Measurements from ENCODE around the gene HS6ST3.

The HS6ST3 gene

DNA sequence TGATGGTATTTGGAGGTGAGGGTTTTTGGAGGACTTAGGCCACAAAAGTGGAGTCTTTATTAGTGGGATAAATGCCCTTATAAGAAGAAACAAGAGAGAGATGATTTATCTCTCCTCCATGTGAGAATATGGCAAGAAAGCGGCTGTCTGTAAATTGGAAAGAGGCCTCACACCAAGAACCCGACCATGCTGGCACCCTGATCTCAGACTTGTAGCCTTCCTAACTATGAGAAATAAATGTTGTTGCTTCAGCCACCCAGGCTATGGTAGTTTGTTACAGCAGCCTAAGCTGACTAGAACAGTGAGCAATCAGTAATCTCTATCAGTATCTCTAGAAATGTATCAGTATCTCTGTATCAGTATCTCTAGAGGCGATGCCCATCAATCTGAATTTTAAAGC, 617.2 kb downstream of the HS6ST3 start:
- Histone ChIP-seq H3K27me3 (ENCODE audit: insufficient read depth, poor library complexity, severe bottlenecking) (no peaks in the 10 kb centered on the region), H3K4me3 (ENCODE audit: severe bottlenecking) (no peak overlapping the region)

DNA sequence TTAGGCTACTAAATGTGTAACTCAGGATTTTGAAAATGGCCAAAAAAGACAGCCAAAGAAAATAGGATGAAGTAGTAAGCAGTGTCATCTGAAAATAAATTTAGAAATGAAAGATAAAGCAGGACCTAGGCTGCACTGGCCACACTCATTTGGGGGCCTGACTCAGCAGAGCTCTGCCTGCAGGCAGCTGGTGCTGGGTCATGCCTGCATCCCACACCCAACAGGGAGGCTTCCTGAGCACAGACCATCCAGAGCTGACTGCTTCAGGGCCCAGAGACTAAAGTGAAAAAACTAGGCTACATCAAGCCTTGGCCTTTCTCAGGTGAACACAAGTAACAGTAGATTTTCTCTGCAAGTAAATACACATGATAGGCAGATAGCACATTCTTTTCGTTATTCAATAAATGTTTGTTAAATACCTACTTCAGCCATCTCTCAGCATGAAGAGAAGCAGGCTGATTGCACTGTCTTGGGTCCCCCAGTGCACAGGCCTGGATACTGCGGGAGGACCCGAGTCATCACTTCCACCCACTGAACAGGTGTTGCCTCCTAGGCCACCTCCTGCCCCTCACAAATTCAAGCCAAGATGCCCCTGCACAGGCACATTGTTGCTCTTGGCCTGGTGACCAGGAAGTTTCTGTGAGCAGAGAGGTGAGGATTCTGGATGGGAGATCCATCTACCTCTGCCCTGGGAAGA, 620.4 kb downstream of the HS6ST3 start:
- no peak overlapping the region for H3K4me3 ChIP-seq (ENCODE audit: severe bottlenecking)
- no peak overlapping the region for H3K27ac ChIP-seq (ENCODE audit: poor library complexity, severe bottlenecking)
- no peak for ATAC-seq (ENCODE audit: low read depth)
- H3K9me3 ChIP-seq (ENCODE audit: severe bottlenecking): no peaks in the 10 kb centered on the region
- no peaks in the 10 kb centered on the region for H3K36me3 ChIP-seq (ENCODE audit: low read depth)
- DNase-seq (ENCODE audit: low spot score): no peak
- TF ChIP-seq CTCF (IDR thresholded peaks at IDR 0.05; ENCODE audit: poor library complexity, severe bottlenecking): no peak
- H3K27me3 ChIP-seq (ENCODE audit: insufficient read depth, poor library complexity, severe bottlenecking): no peaks in the 10 kb centered on the region
- H3K4me1 ChIP-seq (ENCODE audit: insufficient read depth, poor library complexity, severe bottlenecking): no peaks in the 10 kb centered on the region

More for the DNA sequence above, 617.2 kb downstream of the HS6ST3 start:
- no peak for TF ChIP-seq CTCF (IDR thresholded peaks at IDR 0.05; ENCODE audit: poor library complexity, severe bottlenecking)
- Histone ChIP-seq H3K9me3 (ENCODE audit: severe bottlenecking) (no peaks in the 10 kb centered on the region), H3K4me1 (ENCODE audit: insufficient read depth, poor library complexity, severe bottlenecking) (no peaks in the 10 kb centered on the region), H3K36me3 (ENCODE audit: low read depth) (no peaks in the 10 kb centered on the region), H3K27ac (ENCODE audit: poor library complexity, severe bottlenecking) (no peak overlapping the region)
- ATAC-seq (ENCODE audit: low read depth) (no peak), DNase-seq (ENCODE audit: low spot score) (no peak)

DNA sequence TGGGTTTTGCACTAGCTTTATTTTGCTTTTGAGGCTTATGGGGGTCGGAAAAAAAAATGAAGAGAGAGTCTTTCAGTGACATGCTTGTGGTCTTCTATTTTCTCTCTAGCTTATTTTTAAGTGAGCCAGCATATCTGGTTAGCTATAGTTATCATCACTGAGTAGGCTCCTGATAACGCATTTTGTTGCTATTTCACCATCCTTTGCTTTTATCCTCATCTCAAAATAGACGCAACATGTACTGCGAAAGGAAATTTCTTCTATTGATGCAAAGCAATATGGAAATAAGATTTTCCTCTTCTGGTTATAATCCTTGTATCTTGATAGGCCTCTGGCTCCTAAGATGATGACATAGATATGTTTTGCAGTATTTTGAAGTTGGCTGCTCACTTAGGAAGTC, 630.5 kb downstream of the HS6ST3 start:
- Histone ChIP-seq H3K27me3 (ENCODE audit: insufficient read depth, poor library complexity, severe bottlenecking) (no peaks in the 10 kb centered on the region), H3K27ac (ENCODE audit: poor library complexity, severe bottlenecking) (no peak overlapping the region), H3K4me1 (ENCODE audit: insufficient read depth, poor library complexity, severe bottlenecking) (no peaks in the 10 kb centered on the region), H3K36me3 (ENCODE audit: low read depth) (no peaks in the 10 kb centered on the region), H3K9me3 (ENCODE audit: severe bottlenecking) (no peaks in the 10 kb centered on the region), H3K4me3 (ENCODE audit: severe bottlenecking) (no peak overlapping the region)
- no peak for TF ChIP-seq CTCF (IDR thresholded peaks at IDR 0.05; ENCODE audit: poor library complexity, severe bottlenecking)
- ATAC-seq (ENCODE audit: low read depth): no peak
- no peak for DNase-seq (ENCODE audit: low spot score)

GRCh38 chr13:96726651-96727050, 636.7 kb downstream of the HS6ST3 start:
- Histone ChIP-seq H3K36me3 (ENCODE audit: low read depth) (no peaks in the 10 kb centered on the region), H3K27me3 (ENCODE audit: insufficient read depth, poor library complexity, severe bottlenecking) (no peaks in the 10 kb centered on the region), H3K4me3 (ENCODE audit: severe bottlenecking) (no peak overlapping the region), H3K27ac (ENCODE audit: poor library complexity, severe bottlenecking) (no peak overlapping the region), H3K9me3 (ENCODE audit: severe bottlenecking) (no peaks in the 10 kb centered on the region), H3K4me1 (ENCODE audit: insufficient read depth, poor library complexity, severe bottlenecking) (no peaks in the 10 kb centered on the region)
- no peak for TF ChIP-seq CTCF (IDR thresholded peaks at IDR 0.05; ENCODE audit: poor library complexity, severe bottlenecking)
- DNase-seq (ENCODE audit: low spot score) (no peak), ATAC-seq (ENCODE audit: low read depth) (no peak)

- H3K4me1 ChIP-seq (ENCODE audit: insufficient read depth, poor library complexity, severe bottlenecking): no peaks in the 10 kb centered on the region
- no peaks in the 10 kb centered on the region for H3K36me3 ChIP-seq (ENCODE audit: low read depth)
- ATAC-seq (ENCODE audit: low read depth): no peak
- no peak overlapping the region for H3K27ac ChIP-seq (ENCODE audit: poor library complexity, severe bottlenecking)
- H3K4me3 ChIP-seq (ENCODE audit: severe bottlenecking): no peak overlapping the region
- H3K9me3 ChIP-seq (ENCODE audit: severe bottlenecking): no peaks in the 10 kb centered on the region
- no peak for DNase-seq (ENCODE audit: low spot score)
- no peak for TF ChIP-seq CTCF (IDR thresholded peaks at IDR 0.05; ENCODE audit: poor library complexity, severe bottlenecking)
- no peaks in the 10 kb centered on the region for H3K27me3 ChIP-seq (ENCODE audit: insufficient read depth, poor library complexity, severe bottlenecking)
Observed at GRCh38 chr13:96728463-96728862, 638.6 kb downstream of the HS6ST3 start.
